RWPE2 (cell line): ENCODE data around the gene INSRR.

Source experiments
- ATAC-seq: fragments of 200-7000 bp; cut with Tn5 transposase; 3 replicates; pipeline ENCODE4 v1.9.1; 2021; ENCODE audit warnings: low read depth
- DNase-seq: peaks from one replicate; pipeline ENCODE4 v3.0.0-alpha.2; 2020; ENCODE audit warnings: low spot score
- H3K27ac ChIP-seq: fragments of 450-650 bp; 2 replicates; pipeline ENCODE4 v1.5.1; 2017; ENCODE audit warnings: mild to moderate bottlenecking; ENCODE audit not compliant: poor library complexity, severe bottlenecking
- H3K27me3 ChIP-seq: fragments of 250-450 bp; sonication (Bioruptor Pico); 2 replicates; pipeline ENCODE4 v1.5.1; 2021; ENCODE audit warnings: mild to moderate bottlenecking, moderate library complexity; ENCODE audit not compliant: insufficient read depth, poor library complexity, severe bottlenecking
- H3K36me3 ChIP-seq: fragments of 250-450 bp; sonication (Bioruptor Pico); 2 replicates; pipeline ENCODE4 v1.5.1; 2020; ENCODE audit warnings: low read depth, mild to moderate bottlenecking, moderate library complexity
- H3K4me1 ChIP-seq: fragments of 250-450 bp; sonication (Bioruptor Pico); 2 replicates; pipeline ENCODE4 v1.5.1; 2021; ENCODE audit warnings: mild to moderate bottlenecking, moderate library complexity; ENCODE audit not compliant: insufficient read depth, poor library complexity, severe bottlenecking
- H3K4me3 ChIP-seq: fragments of 250-450 bp; sonication (Bioruptor Pico); 2 replicates; pipeline ENCODE4 v1.5.1; 2021; ENCODE audit warnings: mild to moderate bottlenecking, moderate library complexity; ENCODE audit not compliant: severe bottlenecking
- H3K9me3 ChIP-seq: fragments of 250-450 bp; sonication (Bioruptor Pico); 2 replicates; pipeline ENCODE4 v1.5.1; 2021; ENCODE audit warnings: mild to moderate bottlenecking, moderate library complexity; ENCODE audit not compliant: severe bottlenecking
- CTCF ChIP-seq: fragments of 450-650 bp; IDR thresholded peaks from one replicate; pipeline ENCODE4 v1.5.1; 2017; ENCODE audit warnings: mild to moderate bottlenecking, moderate library complexity; ENCODE audit not compliant: poor library complexity, severe bottlenecking

INSRR gene

GRCh38 chr1:156841295-156841855, 17.5 kb downstream of the INSRR start:
- H3K36me3 ChIP-seq: no peaks in the 10 kb centered on the region
- H3K27me3 ChIP-seq: no peaks in the 10 kb centered on the region
- no peak overlapping the region for H3K27ac ChIP-seq
- no peaks in the 10 kb centered on the region for H3K9me3 ChIP-seq
- no peaks in the 10 kb centered on the region for H3K4me1 ChIP-seq
- DNase-seq: no peak
- no peak for ATAC-seq
- no peak overlapping the region for H3K4me3 ChIP-seq
- TF ChIP-seq CTCF: no peak

- H3K4me3 ChIP-seq: no peak overlapping the region
- no peak for TF ChIP-seq CTCF
- no peak for DNase-seq
- no peaks in the 10 kb centered on the region for H3K36me3 ChIP-seq
- H3K27ac ChIP-seq: no peak overlapping the region
- H3K9me3 ChIP-seq: no peaks in the 10 kb centered on the region
- no peaks in the 10 kb centered on the region for H3K4me1 ChIP-seq
- no peaks in the 10 kb centered on the region for H3K27me3 ChIP-seq
- no peak for ATAC-seq
These were observed 18.0 kb downstream of the INSRR start for GRCh38 chr1:156840898-156841279.

- Histone ChIP-seq H3K9me3 (no peaks in the 10 kb centered on the region), H3K36me3 (no peaks in the 10 kb centered on the region), H3K4me3 (no peak overlapping the region), H3K27ac (no peak overlapping the region), H3K4me1 (no peaks in the 10 kb centered on the region), H3K27me3 (no peaks in the 10 kb centered on the region)
- TF ChIP-seq CTCF: no peak
- no peak for ATAC-seq
- DNase-seq: no peak
These were observed 18.6 kb downstream of the INSRR start for GRCh38 chr1:156840186-156840897.

- no peak overlapping the region for H3K4me3 ChIP-seq
- H3K27ac ChIP-seq: no peak overlapping the region
- DNase-seq (no peak), ATAC-seq (no peak)
- H3K9me3 ChIP-seq: no peaks in the 10 kb centered on the region
- no peaks in the 10 kb centered on the region for H3K4me1 ChIP-seq
- TF ChIP-seq CTCF: no peak
- no peaks in the 10 kb centered on the region for H3K27me3 ChIP-seq
- no peaks in the 10 kb centered on the region for H3K36me3 ChIP-seq
These were observed 19.3 kb downstream of the INSRR start for GRCh38 chr1:156839426-156840109.
